ENCODE data around the gene MST1.

Gene MST1

DNA sequence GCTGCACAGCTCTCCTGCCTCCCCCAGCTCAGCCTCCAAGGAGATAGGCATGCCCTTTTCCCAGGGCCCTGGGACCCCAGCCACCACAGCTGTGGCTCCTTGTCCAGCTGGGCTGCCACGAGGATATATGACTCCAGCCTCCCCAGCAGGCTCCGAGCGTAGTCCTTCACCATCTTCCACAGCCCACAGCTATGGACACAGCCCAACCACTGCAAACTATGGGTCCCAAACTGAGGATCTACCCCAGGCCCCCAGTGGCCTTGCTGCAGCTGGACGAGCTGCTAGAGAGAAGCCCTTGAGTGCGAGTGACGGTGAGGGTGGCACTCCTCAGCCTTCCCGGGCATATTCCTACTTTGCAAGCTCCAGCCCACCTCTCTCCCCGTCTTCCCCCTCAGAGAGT, 35.7 kb downstream of the MST1 start:
- TF ChIP-seq CTCF (IDR thresholded peaks at IDR 0.05; ENCODE audit: extremely low read depth, missing control alignments): no peak
- no peak for DNase-seq (ENCODE audit: low spot score)

- TF ChIP-seq CTCF (IDR thresholded peaks at IDR 0.05; ENCODE audit: extremely low read depth, missing control alignments): no peak
- no peak for DNase-seq (ENCODE audit: low spot score)
These were observed 36.3 kb downstream of the MST1 start for GRCh38 chr3:49652903-49653415.

- DNase-seq (ENCODE audit: low spot score): no peak
- no peak for TF ChIP-seq CTCF (IDR thresholded peaks at IDR 0.05; ENCODE audit: extremely low read depth, missing control alignments)
These were observed 36.9 kb downstream of the MST1 start for GRCh38 chr3:49652218-49652902.

DNA sequence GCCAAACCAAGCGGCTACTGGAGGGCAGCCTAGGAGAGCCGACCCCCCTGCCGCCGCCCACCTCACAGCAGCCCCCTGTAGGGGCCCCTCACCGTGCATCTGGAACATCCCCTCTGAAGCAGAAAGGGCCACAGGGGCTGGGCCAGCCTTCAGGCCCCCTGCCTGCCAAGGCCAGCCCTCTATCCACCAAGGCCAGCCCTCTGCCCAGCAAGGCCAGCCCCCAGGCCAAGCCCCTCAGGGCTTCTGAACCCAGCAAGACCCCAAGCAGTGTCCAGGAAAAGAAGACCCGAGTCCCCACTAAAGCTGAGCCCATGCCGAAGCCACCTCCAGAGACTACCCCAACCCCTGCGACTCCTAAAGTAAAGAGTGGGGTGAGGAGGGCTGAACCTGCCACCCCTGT, 38.6 kb downstream of the MST1 start:
- no peak for DNase-seq (ENCODE audit: low spot score)
- no peak for TF ChIP-seq CTCF (IDR thresholded peaks at IDR 0.05; ENCODE audit: extremely low read depth, missing control alignments)

DNA sequence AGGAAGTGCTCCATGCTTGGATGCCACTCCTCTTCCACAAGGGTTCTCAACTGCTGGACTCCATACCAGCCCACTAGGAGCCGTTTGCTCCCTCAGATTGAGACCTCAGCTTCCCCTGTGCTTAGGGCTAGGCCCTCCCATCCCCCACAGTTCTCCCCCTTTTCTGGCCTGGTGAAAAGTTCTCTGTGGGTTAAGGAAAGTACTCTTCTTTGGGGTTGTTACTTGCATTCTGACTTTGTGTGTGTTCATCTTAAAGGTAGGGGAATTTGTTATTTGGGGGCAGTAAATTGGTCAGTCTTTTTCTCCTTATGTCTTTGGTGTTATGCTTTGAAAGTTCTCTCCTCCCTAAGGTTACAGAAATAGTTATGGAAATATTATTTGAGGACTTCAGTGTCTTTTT, 39.1 kb downstream of the MST1 start:
- DNase-seq (ENCODE audit: low spot score): no peak
- TF ChIP-seq CTCF (IDR thresholded peaks at IDR 0.05; ENCODE audit: extremely low read depth, missing control alignments): no peak

DNA sequence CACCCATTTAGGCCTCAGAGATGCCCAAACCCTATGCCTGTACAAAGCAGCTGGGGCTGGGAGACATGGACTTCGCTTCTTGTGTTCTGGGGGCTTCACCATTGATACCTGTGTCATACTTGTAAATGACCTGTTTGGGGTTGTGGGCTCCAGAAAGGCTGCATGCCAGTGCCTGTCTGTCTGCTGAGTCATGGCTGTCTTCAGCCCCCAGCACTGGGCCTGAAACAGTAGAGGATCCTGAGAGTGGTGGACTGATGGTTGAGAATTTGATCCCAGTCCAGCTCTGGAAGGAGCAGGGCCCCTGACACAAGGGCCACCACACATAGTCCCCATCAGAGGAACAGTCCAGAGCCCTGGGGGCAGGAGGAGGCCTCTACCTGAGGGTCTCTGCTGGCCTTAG, 39.7 kb downstream of the MST1 start:
- DNase-seq (ENCODE audit: low spot score): no peak
- no peak for TF ChIP-seq CTCF (IDR thresholded peaks at IDR 0.05; ENCODE audit: extremely low read depth, missing control alignments)

GRCh38 chr3:49648354-49649019, 40.8 kb downstream of the MST1 start:
- no peak for DNase-seq (ENCODE audit: low spot score)
- TF ChIP-seq CTCF (IDR thresholded peaks at IDR 0.05; ENCODE audit: extremely low read depth, missing control alignments): no peak
